ENCODE results near the gene PLEKHH3. TPM values are rescaled to one million over a fixed set of nuclear protein-coding genes. Genes with fewer than 3 reads are reported as not detected.

Gene PLEKHH3
- total and polyA plus RNA-seq, 10 of the 15 experiments (the other 5 are each of a cell fraction or from before 2014, with no cell fraction given) = 0.31 to 38.0 (median 11.0) TPM

GRCh38 chr17:42700586-42701289, 23.9 kb upstream of the PLEKHH3 start:
- no peak overlapping the region for H3K4me2 ChIP-seq (ENCODE audit: control insufficient read depth, insufficient read depth)
- no peaks in the 10 kb centered on the region for H3K27me3 ChIP-seq (replicated peaks in 1 of 2; ENCODE audit: control insufficient read depth in 2 of 2, insufficient read depth in 2 of 2, low read length in 1 of 2)
- no peak overlapping the region for H2AFZ ChIP-seq (ENCODE audit: control insufficient read depth, low read depth, low read length)
- DNase-seq (ENCODE audit: low read depth, low spot score) = no peak
- BruUV-seq (replicated peaks) = no TSS peak
- intact Hi-C loops (cut with micrococcal nuclease; ENCODE audit: unreplicated experiment) = no loop called here
- FAIRE-seq = no peak
- no peak for ATAC-seq
- H3K4me1 ChIP-seq (ENCODE audit: control insufficient read depth, insufficient read depth, low read length) = peaks cover 37% of the 10 kb centered on the region
- H4K20me1 ChIP-seq (ENCODE audit: control insufficient read depth, insufficient read depth) = no peaks in the 10 kb centered on the region
- 90% methylated on average over 10 of the region's 10 CpGs for WGBS (ENCODE audit: insufficient coverage, insufficient replicate concordance, low lambda C conversion rate, missing lambda C conversion rate)
- ChIA-PET RAD21 (ENCODE audit: unreplicated experiment) (interaction anchor here (1.7 kb wide), 1 partner anchor 63 kb away, joined by 5 read pairs; no protein-coding TSS in a partner anchor), CTCF (interaction anchor here (1.2 to 1.6 kb wide), 2 partner anchors 20 to 122 kb away, joined by 3 to 5 read pairs; partner anchors contain the start of gene PSMC3IP), POLR2A (no interaction called here), SMC1A (ENCODE audit: uncharacterized antibody, unreplicated experiment) (no interaction called here)
- no peaks in the 10 kb centered on the region; the same call in 1 of the 2 replicates for H3K79me2 ChIP-seq (ENCODE audit: control insufficient read depth, insufficient read depth, low read length)
- TF ChIP-seq MTA3 (IDR thresholded peaks at IDR 0.05; ENCODE audit: borderline replicate concordance, low read length) = peak; percentile 39; the same call in 1 of the 2 replicates
- TF ChIP-seq DPF2 (IDR thresholded peaks at IDR 0.05) = no peak
- no peak overlapping the region for H3K9ac ChIP-seq (ENCODE audit: control insufficient read depth, insufficient read depth, low read length)
- H3K27ac ChIP-seq (ENCODE audit: control insufficient read depth, insufficient read depth) = no peak overlapping the region
- H3K9me3 ChIP-seq (replicated peaks; ENCODE audit: control insufficient read depth, insufficient read depth, low read length) = no peaks in the 10 kb centered on the region
- in situ Hi-C loops (cut with MboI) = no loop called here
- no peak overlapping the region for H3K4me3 ChIP-seq
- H3K36me3 ChIP-seq (ENCODE audit: control insufficient read depth in 2 of 2, insufficient read depth in 2 of 2, low read length in 1 of 2) = peaks cover 13 to 29% of the 10 kb centered on the region in 2 experiments

DNA sequence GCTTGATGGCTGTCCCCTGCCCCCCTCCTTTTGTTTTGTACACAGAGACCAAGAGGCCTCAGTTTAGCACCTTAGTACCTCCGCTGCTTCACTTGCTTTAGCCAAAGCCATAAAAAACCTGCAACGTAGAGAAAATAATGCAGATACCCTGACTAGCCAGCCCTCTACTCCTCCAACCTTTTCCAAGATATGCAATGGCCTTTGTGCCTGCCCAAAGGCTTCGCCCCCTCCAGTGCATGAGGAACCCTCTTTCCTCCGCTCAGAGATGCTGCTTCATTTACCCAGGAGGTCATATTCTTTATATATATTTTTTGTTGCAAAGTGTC, 22.6 kb upstream of the PLEKHH3 start:
- no peak overlapping the region for H2AFZ ChIP-seq (ENCODE audit: control insufficient read depth, low read depth, low read length)
- H3K27me3 ChIP-seq (replicated peaks in 1 of 2; ENCODE audit: control insufficient read depth in 2 of 2, insufficient read depth in 2 of 2, low read length in 1 of 2) = no peaks in the 10 kb centered on the region
- intact Hi-C loops (cut with micrococcal nuclease; ENCODE audit: unreplicated experiment) = no loop called here
- H3K9ac ChIP-seq (ENCODE audit: control insufficient read depth, insufficient read depth, low read length) = no peak overlapping the region
- no peak overlapping the region for H3K4me3 ChIP-seq
- H4K20me1 ChIP-seq (ENCODE audit: control insufficient read depth, insufficient read depth) = no peaks in the 10 kb centered on the region
- no peak for DNase-seq (ENCODE audit: low read depth, low spot score)
- ChIA-PET POLR2A (interaction anchor here (0.6 kb wide), 4 partner anchors 16 to 130 kb away, joined by 3 to 7 read pairs (median 4); partner anchors contain the start of gene TUBG1), CTCF (no interaction called here), RAD21 (ENCODE audit: unreplicated experiment) (no interaction called here), SMC1A (ENCODE audit: uncharacterized antibody, unreplicated experiment) (interaction anchor here (0.9 kb wide), 1 partner anchor 121 kb away, joined by 3 read pairs; the partner anchor contains the start of gene PSMC3IP)
- H3K27ac ChIP-seq (ENCODE audit: control insufficient read depth, insufficient read depth) = no peak overlapping the region
- peaks cover 26% of the 10 kb centered on the region for H3K4me1 ChIP-seq (ENCODE audit: control insufficient read depth, insufficient read depth, low read length)
- no peaks in the 10 kb centered on the region for H3K9me3 ChIP-seq (replicated peaks; ENCODE audit: control insufficient read depth, insufficient read depth, low read length)
- no peak overlapping the region for H3K4me2 ChIP-seq (ENCODE audit: control insufficient read depth, insufficient read depth)
- no peak for ATAC-seq
- H3K79me2 ChIP-seq (ENCODE audit: control insufficient read depth, insufficient read depth, low read length) = no peaks in the 10 kb centered on the region; the same call in 1 of the 2 replicates
- BruUV-seq (replicated peaks) = no TSS peak
- H3K36me3 ChIP-seq (ENCODE audit: control insufficient read depth in 2 of 2, insufficient read depth in 2 of 2, low read length in 1 of 2) = peaks cover 16 to 39% of the 10 kb centered on the region in 2 experiments
- FAIRE-seq = no peak
- 99% methylated on average over 4 of the region's 4 CpGs for WGBS (ENCODE audit: insufficient coverage, insufficient replicate concordance, low lambda C conversion rate, missing lambda C conversion rate)
- in situ Hi-C loops (cut with MboI) = no loop called here
- TF ChIP-seq MEF2A (IDR thresholded peaks at IDR 0.05; ENCODE audit: insufficient read depth, low read depth, low read length) = no peak
- no peak for TF ChIP-seq ZNF622 (IDR thresholded peaks at IDR 0.05)
- TF ChIP-seq EGR1 (IDR thresholded peaks at IDR 0.05; ENCODE audit: borderline replicate concordance in 1 of 2, low read depth in 2 of 2, low read length in 2 of 2) = no peak
- TF ChIP-seq, protein P1, sequence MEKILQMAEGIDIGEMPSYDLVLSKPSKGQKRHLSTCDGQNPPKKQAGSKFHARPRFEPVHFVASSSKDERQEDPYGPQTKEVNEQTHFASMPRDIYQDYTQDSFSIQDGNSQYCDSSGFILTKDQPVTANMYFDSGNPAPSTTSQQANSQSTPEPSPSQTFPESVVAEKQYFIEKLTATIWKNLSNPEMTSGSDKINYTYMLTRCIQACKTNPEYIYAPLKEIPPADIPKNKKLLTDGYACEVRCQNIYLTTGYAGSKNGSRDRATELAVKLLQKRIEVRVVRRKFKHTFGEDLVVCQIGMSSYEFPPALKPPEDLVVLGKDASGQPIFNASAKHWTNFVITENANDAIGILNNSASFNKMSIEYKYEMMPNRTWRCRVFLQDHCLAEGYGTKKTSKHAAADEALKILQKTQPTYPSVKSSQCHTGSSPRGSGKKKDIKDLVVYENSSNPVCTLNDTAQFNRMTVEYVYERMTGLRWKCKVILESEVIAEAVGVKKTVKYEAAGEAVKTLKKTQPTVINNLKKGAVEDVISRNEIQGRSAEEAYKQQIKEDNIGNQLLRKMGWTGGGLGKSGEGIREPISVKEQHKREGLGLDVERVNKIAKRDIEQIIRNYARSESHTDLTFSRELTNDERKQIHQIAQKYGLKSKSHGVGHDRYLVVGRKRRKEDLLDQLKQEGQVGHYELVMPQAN (conservative IDR thresholded peaks at IDR 0.05) = no peak
- TF ChIP-seq, protein P2, sequence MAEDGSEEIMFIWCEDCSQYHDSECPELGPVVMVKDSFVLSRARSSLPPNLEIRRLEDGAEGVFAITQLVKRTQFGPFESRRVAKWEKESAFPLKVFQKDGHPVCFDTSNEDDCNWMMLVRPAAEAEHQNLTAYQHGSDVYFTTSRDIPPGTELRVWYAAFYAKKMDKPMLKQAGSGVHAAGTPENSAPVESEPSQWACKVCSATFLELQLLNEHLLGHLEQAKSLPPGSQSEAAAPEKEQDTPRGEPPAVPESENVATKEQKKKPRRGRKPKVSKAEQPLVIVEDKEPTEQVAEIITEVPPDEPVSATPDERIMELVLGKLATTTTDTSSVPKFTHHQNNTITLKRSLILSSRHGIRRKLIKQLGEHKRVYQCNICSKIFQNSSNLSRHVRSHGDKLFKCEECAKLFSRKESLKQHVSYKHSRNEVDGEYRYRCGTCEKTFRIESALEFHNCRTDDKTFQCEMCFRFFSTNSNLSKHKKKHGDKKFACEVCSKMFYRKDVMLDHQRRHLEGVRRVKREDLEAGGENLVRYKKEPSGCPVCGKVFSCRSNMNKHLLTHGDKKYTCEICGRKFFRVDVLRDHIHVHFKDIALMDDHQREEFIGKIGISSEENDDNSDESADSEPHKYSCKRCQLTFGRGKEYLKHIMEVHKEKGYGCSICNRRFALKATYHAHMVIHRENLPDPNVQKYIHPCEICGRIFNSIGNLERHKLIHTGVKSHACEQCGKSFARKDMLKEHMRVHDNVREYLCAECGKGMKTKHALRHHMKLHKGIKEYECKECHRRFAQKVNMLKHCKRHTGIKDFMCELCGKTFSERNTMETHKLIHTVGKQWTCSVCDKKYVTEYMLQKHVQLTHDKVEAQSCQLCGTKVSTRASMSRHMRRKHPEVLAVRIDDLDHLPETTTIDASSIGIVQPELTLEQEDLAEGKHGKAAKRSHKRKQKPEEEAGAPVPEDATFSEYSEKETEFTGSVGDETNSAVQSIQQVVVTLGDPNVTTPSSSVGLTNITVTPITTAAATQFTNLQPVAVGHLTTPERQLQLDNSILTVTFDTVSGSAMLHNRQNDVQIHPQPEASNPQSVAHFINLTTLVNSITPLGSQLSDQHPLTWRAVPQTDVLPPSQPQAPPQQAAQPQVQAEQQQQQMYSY (CRISPR knock-in tag; IDR thresholded peaks at IDR 0.05) = no peak
- no peak for TF ChIP-seq POU2F2 (IDR thresholded peaks at IDR 0.05; ENCODE audit: borderline replicate concordance, low read depth, low read length)
